ENCODE results near the gene MAP7D1. TPM values are rescaled to one million over a fixed set of nuclear protein-coding genes. Genes with fewer than 3 reads are reported as not detected.

The MAP7D1 gene
- total RNA-seq, 1 experiment from 2014 or later: 192 TPM

GRCh38 chr1:36108314-36108713, 47.6 kb upstream of the MAP7D1 start:
- BruUV-seq (replicated peaks): no TSS peak
- TF ChIP-seq CTCF (conservative IDR thresholded peaks at IDR 0.05; ENCODE audit: low read depth, low read length): no peak
- no peak for TF ChIP-seq EZH2 (IDR thresholded peaks at IDR 0.05; ENCODE audit: borderline replicate concordance, low read depth, low read length, poor library complexity, severe bottlenecking)
- peak overlapping the region; percentile 30 for H3K27ac ChIP-seq (ENCODE audit: low read depth, low read length, poor library complexity, severe bottlenecking)
- H3K4me1 ChIP-seq (ENCODE audit: insufficient read depth, low read length, poor library complexity, severe bottlenecking): no peaks in the 10 kb centered on the region
- intact Hi-C loops (cut with micrococcal nuclease; ENCODE audit: unreplicated experiment): no loop called here
- no peaks in the 10 kb centered on the region for H3K9me3 ChIP-seq (ENCODE audit: low read depth, low read length, poor library complexity, severe bottlenecking)
- DNase-seq (ENCODE audit: low spot score): no peak
- H3K36me3 ChIP-seq (ENCODE audit: insufficient read depth, low read length, poor library complexity, severe bottlenecking): no peaks in the 10 kb centered on the region
- H3K27me3 ChIP-seq (replicated peaks; ENCODE audit: insufficient read depth, low read depth, low read length, poor library complexity): no peaks in the 10 kb centered on the region
- ChIA-PET CTCF (no interaction called here), POLR2A (ENCODE audit: low non-redundant PET) (no interaction called here)
- no peak overlapping the region for H3K4me3 ChIP-seq (ENCODE audit: low read depth, low read length, poor library complexity, severe bottlenecking)

DNA sequence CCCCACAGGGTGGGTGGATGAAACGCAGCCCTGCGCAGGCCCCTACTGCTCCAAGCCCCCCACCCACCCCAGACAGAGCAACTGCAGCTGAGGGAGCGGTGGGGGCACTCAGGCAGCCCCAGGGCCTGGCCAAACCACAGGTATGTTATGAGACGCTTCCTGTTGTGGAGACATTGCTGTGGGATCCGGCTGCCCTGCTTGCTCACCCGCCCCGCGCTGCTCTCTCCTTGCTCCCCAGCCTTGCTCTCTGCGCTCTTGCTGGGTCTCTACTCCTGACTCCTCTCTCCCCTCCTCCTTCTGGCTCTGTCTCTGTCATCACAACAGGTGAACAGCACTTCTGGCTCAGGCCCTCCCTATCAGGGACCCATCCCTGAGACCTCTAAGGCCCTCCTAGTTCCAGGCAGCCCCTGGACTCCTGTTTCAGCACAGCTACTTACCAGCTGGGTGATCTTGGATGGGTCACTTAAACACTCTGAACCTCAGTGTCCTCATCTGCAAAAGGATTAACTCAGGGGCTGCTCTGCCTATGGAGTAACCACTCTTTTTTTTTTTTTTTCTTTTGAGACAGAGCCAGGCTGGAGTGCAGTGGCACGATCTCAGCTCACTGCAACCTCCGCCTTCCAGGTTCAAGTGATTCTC, 46.8 kb upstream of the MAP7D1 start:
- ChIA-PET POLR2A (ENCODE audit: low non-redundant PET) (no interaction called here), CTCF (interaction anchor here (0.6 kb wide), 1 partner anchor 40 kb away, joined by 3 read pairs; no protein-coding TSS in a partner anchor)
- no peak overlapping the region for H3K27ac ChIP-seq (ENCODE audit: low read depth, low read length, poor library complexity, severe bottlenecking)
- intact Hi-C loops (cut with micrococcal nuclease; ENCODE audit: unreplicated experiment): no loop called here
- no peaks in the 10 kb centered on the region for H3K9me3 ChIP-seq (ENCODE audit: low read depth, low read length, poor library complexity, severe bottlenecking)
- no peaks in the 10 kb centered on the region for H3K4me1 ChIP-seq (ENCODE audit: insufficient read depth, low read length, poor library complexity, severe bottlenecking)
- TF ChIP-seq EZH2 (IDR thresholded peaks at IDR 0.05; ENCODE audit: borderline replicate concordance, low read depth, low read length, poor library complexity, severe bottlenecking) (no peak), CTCF (conservative IDR thresholded peaks at IDR 0.05; ENCODE audit: low read depth, low read length) (no peak)
- no peak for DNase-seq (ENCODE audit: low spot score)
- no peak overlapping the region for H3K4me3 ChIP-seq (ENCODE audit: low read depth, low read length, poor library complexity, severe bottlenecking)
- no peaks in the 10 kb centered on the region for H3K36me3 ChIP-seq (ENCODE audit: insufficient read depth, low read length, poor library complexity, severe bottlenecking)
- no TSS peak for BruUV-seq (replicated peaks)
- no peaks in the 10 kb centered on the region for H3K27me3 ChIP-seq (replicated peaks; ENCODE audit: insufficient read depth, low read depth, low read length, poor library complexity)

DNA sequence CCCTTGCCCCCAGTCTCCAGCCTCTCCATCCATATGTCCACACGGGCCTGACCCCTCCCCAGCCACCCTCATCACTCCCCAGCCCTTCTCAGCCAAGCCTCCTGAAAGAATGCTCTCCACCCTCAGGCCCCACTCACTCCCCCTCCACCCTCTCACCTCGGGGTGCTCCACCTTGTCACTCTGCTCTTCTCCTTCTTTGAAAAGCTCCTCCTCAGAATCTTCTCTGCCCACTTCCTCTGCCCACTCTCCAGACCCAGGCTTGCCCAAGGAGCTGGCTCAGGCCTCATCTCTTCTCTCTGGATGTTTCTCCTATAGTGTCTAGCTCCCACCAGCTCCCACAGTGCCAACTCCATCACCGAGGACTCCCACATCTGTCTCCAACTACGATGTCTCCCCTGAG, 44.8 kb upstream of the MAP7D1 start:
- Histone ChIP-seq H3K9me3 (ENCODE audit: low read depth, low read length, poor library complexity, severe bottlenecking) (no peaks in the 10 kb centered on the region), H3K36me3 (ENCODE audit: insufficient read depth, low read length, poor library complexity, severe bottlenecking) (no peaks in the 10 kb centered on the region), H3K27ac (ENCODE audit: low read depth, low read length, poor library complexity, severe bottlenecking) (no peak overlapping the region), H3K4me3 (ENCODE audit: low read depth, low read length, poor library complexity, severe bottlenecking) (no peak overlapping the region), H3K4me1 (ENCODE audit: insufficient read depth, low read length, poor library complexity, severe bottlenecking) (no peaks in the 10 kb centered on the region), H3K27me3 (replicated peaks; ENCODE audit: insufficient read depth, low read depth, low read length, poor library complexity) (no peaks in the 10 kb centered on the region)
- DNase-seq (ENCODE audit: low spot score): no peak
- intact Hi-C loops (cut with micrococcal nuclease; ENCODE audit: unreplicated experiment): no loop called here
- BruUV-seq (replicated peaks): no TSS peak
- ChIA-PET CTCF (interaction anchor here (0.6 kb wide), 1 partner anchor 14 kb away, joined by 3 read pairs; no protein-coding TSS in a partner anchor), POLR2A (ENCODE audit: low non-redundant PET) (no interaction called here)
- TF ChIP-seq CTCF (conservative IDR thresholded peaks at IDR 0.05; ENCODE audit: low read depth, low read length) (no peak), EZH2 (IDR thresholded peaks at IDR 0.05; ENCODE audit: borderline replicate concordance, low read depth, low read length, poor library complexity, severe bottlenecking) (no peak)

Data from A673 (cell line).